ENCODE measurements around the gene DET1.
"Not testable (repeated sequence)": the region's sequence is repeated elsewhere in the genome, so short reads cannot be mapped to it uniquely, and the experiment has no call there.

The DET1 gene

DNA sequence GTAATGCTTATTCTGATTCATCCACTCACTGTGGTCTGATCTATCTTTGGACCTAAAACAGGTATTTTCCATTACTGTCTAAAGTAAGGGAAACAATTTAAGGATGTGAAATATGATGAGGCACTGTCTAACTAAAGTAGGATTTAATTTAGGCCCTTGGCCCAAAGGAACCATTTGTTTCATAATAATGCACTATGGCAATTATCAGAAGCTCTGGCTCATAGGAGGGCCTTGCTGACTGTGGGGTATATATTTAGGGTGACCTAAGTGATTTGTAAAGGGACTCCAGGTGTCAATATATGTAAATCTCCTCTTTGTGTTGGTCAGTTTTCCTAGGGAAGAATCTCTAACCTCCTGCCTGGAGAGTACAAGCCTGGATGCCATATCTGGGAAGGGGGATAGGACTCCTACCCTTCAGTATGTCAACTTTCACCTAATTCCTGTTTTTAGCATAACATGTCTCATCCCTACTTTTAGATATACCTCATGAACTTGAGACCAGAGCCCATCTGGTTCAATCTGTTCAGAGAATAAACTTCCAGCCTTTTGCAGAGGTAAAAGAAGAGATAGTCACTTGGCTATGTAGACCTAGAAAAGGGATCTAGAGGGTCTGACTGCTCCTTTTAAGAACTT lies 20.1 kb downstream of the DET1 start:
- peaks cover 19% of the 10 kb centered on the region for H3K36me3 ChIP-seq (ENCODE audit: control insufficient read depth, insufficient read depth, low read length)
- H3K4me1 ChIP-seq (ENCODE audit: control insufficient read depth, insufficient read depth, low read length): no peaks in the 10 kb centered on the region
- no peak overlapping the region for H3K4me3 ChIP-seq (ENCODE audit: insufficient read depth, low read depth, low read length)
- H3K9me3 ChIP-seq (ENCODE audit: control insufficient read depth, low read length): no peaks in the 10 kb centered on the region
- H3K27me3 ChIP-seq (ENCODE audit: control insufficient read depth, insufficient read depth, low read length, poor library complexity, severe bottlenecking): no peaks in the 10 kb centered on the region
- no peak overlapping the region for H3K27ac ChIP-seq (ENCODE audit: insufficient read depth, low read depth, low read length, poor library complexity, severe bottlenecking)

DNA sequence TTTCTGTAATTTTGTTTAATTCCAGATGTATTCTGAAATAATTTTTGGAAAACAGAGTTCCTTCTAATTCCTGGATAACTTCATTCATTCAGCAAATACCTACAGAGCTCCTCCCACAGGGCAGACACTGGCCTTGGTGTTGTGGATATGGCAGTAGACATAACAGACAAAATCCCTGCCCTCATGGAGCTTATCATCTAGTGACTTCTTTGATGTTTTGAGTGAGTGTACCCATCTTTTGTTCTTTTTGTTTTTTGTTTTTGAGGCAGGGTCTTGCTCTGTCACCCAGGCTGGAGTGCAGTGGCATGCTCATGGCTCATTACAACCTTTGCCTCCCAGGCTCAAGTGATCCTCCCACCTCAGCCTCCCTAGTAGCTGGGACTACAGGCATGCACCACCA lies 21.1 kb downstream of the DET1 start:
- peaks cover 12% of the 10 kb centered on the region for H3K36me3 ChIP-seq (ENCODE audit: control insufficient read depth, insufficient read depth, low read length)
- no peak overlapping the region for H3K4me3 ChIP-seq (ENCODE audit: insufficient read depth, low read depth, low read length)
- no peaks in the 10 kb centered on the region for H3K4me1 ChIP-seq (ENCODE audit: control insufficient read depth, insufficient read depth, low read length)
- no peaks in the 10 kb centered on the region for H3K9me3 ChIP-seq (ENCODE audit: control insufficient read depth, low read length)
- H3K27ac ChIP-seq (ENCODE audit: insufficient read depth, low read depth, low read length, poor library complexity, severe bottlenecking): no peak overlapping the region
- no peaks in the 10 kb centered on the region for H3K27me3 ChIP-seq (ENCODE audit: control insufficient read depth, insufficient read depth, low read length, poor library complexity, severe bottlenecking)

DNA sequence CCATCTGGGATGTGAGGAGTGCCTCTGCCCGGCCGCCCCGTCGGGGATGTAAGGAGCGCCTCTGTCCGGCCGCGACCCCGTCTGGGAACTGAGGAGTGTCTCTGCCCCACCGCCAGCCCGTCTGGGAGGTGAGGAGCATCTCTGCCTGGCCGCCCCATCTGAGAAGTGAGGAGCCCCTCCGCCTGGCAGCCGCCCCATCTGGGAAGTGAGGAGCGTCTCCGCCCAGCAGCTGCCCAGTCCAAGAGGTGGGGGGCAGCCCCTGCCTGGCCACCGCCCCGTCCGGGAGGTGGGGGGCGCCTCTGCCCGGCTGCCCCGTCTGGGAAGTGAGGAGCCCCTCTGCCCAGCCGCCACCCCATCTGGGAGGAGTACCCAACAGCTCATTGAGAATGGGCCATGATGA lies 22.4 kb downstream of the DET1 start:
- not testable (repeated sequence) for H3K36me3 ChIP-seq (ENCODE audit: control insufficient read depth, insufficient read depth, low read length); H3K9me3 ChIP-seq (ENCODE audit: control insufficient read depth, low read length); H3K27ac ChIP-seq (ENCODE audit: insufficient read depth, low read depth, low read length, poor library complexity, severe bottlenecking); H3K4me3 ChIP-seq (ENCODE audit: insufficient read depth, low read depth, low read length); H3K27me3 ChIP-seq (ENCODE audit: control insufficient read depth, insufficient read depth, low read length, poor library complexity, severe bottlenecking); H3K4me1 ChIP-seq (ENCODE audit: control insufficient read depth, insufficient read depth, low read length)
- 95 to 96% methylated on average over 23 of the region's 23 CpGs for WGBS, 2 experiments

DNA sequence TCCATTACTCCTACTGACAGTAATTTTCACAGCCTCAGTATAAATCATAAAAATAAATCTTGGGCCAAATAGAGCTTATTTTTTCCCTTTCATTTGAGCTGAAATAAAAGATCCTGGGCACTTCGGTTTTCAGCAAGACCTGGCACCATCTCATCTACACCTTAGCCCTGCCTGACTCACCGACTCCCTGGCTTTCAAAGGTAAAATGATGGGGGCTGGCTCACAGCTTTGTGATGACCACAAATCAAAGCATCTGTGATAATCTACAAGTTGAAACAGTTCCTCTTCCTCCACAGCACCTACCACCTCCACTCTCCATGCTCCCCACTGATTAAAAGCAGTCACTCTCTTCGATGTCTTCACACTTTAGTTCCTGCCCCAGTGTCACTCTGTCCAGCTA lies 27.6 kb downstream of the DET1 start:
- H3K4me1 ChIP-seq (ENCODE audit: control insufficient read depth, insufficient read depth, low read length): no peaks in the 10 kb centered on the region
- H3K9me3 ChIP-seq (ENCODE audit: control insufficient read depth, low read length): no peaks in the 10 kb centered on the region
- no peak overlapping the region for H3K4me3 ChIP-seq (ENCODE audit: insufficient read depth, low read depth, low read length)
- no peaks in the 10 kb centered on the region for H3K36me3 ChIP-seq (ENCODE audit: control insufficient read depth, insufficient read depth, low read length)
- 92 to 97% methylated on average over 3 of the region's 3 CpGs for WGBS, 2 experiments
- H3K27ac ChIP-seq (ENCODE audit: insufficient read depth, low read depth, low read length, poor library complexity, severe bottlenecking): no peak overlapping the region
- H3K27me3 ChIP-seq (ENCODE audit: control insufficient read depth, insufficient read depth, low read length, poor library complexity, severe bottlenecking): no peaks in the 10 kb centered on the region

DNA sequence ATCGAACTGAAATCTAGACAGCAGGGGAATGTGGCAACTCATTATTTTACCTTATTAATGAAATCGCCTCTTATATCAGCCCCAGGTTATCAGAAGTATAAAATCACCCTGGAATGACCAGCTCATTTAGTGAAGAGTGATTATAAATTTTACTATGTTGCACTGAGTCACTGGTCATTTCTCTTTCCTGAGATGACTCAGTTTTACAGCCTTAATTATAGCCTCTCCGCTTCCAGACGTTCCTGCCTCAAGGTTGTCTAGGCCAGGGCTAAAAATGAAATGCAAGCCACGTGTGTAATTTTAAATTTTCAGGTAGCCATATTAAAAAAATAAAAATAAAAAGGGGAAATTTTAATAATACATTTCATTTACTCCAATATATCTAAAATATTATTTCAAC lies 33.3 kb downstream of the DET1 start:
- Histone ChIP-seq H3K4me3 (ENCODE audit: insufficient read depth, low read depth, low read length) (no peak overlapping the region), H3K9me3 (ENCODE audit: control insufficient read depth, low read length) (no peaks in the 10 kb centered on the region), H3K27me3 (ENCODE audit: control insufficient read depth, insufficient read depth, low read length, poor library complexity, severe bottlenecking) (no peaks in the 10 kb centered on the region), H3K36me3 (ENCODE audit: control insufficient read depth, insufficient read depth, low read length) (peaks cover 4% of the 10 kb centered on the region), H3K27ac (ENCODE audit: insufficient read depth, low read depth, low read length, poor library complexity, severe bottlenecking) (no peak overlapping the region), H3K4me1 (ENCODE audit: control insufficient read depth, insufficient read depth, low read length) (no peaks in the 10 kb centered on the region)
- WGBS, 2 experiments: 92 to 96% methylated on average over 4 of the region's 5 CpGs

DNA sequence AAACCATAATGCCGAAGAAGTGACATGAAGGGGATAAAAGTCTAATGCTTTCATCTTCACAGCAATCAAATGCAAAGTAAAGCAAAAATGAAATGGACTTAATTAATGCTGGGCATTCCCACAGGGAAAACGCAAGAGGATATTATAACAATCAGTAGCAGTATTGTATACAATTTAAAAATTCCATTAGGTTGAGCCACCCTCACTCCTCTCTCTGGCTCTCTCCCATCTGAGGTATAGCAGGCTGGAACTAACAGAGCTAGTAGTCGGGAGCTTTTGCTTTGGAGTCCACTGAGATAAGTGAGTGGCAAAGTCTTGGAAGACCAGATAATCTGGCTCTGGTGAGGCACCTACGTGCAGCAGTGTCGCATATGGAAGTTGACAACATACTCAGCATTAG lies 33.9 kb downstream of the DET1 start:
- H3K9me3 ChIP-seq (ENCODE audit: control insufficient read depth, low read length): no peaks in the 10 kb centered on the region
- peaks cover 4% of the 10 kb centered on the region for H3K36me3 ChIP-seq (ENCODE audit: control insufficient read depth, insufficient read depth, low read length)
- WGBS, 2 experiments: 96 to 97% methylated on average over 4 to 5 of the region's 5 CpGs
- no peak overlapping the region for H3K4me3 ChIP-seq (ENCODE audit: insufficient read depth, low read depth, low read length)
- no peaks in the 10 kb centered on the region for H3K4me1 ChIP-seq (ENCODE audit: control insufficient read depth, insufficient read depth, low read length)
- H3K27ac ChIP-seq (ENCODE audit: insufficient read depth, low read depth, low read length, poor library complexity, severe bottlenecking): no peak overlapping the region
- H3K27me3 ChIP-seq (ENCODE audit: control insufficient read depth, insufficient read depth, low read length, poor library complexity, severe bottlenecking): no peaks in the 10 kb centered on the region

DNA sequence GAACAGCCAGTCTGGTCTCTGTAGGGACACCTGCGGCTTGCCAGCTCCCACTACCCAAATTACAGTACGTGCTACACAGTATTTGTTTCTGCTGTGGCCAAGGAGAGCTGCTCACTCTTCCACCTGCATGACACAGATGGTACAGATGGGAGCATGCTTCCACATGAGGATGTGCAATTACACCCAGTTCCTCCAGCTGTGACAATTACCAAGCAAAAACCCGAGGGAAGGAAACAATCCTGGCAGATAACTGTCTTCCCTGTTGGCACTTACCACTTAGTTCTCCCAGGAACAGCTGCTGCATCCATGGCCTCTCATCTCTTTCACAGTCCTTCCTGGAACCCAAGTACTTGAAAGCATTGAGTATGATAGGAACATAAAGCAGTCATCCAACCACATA lies 34.4 kb downstream of the DET1 start:
- Histone ChIP-seq H3K36me3 (ENCODE audit: control insufficient read depth, insufficient read depth, low read length) (peaks cover 4% of the 10 kb centered on the region), H3K9me3 (ENCODE audit: control insufficient read depth, low read length) (no peaks in the 10 kb centered on the region), H3K4me1 (ENCODE audit: control insufficient read depth, insufficient read depth, low read length) (no peaks in the 10 kb centered on the region), H3K27ac (ENCODE audit: insufficient read depth, low read depth, low read length, poor library complexity, severe bottlenecking) (no peak overlapping the region), H3K27me3 (ENCODE audit: control insufficient read depth, insufficient read depth, low read length, poor library complexity, severe bottlenecking) (no peaks in the 10 kb centered on the region), H3K4me3 (ENCODE audit: insufficient read depth, low read depth, low read length) (no peak overlapping the region)
- 93 to 96% methylated on average over 3 of the region's 3 CpGs for WGBS, 2 experiments

DNA sequence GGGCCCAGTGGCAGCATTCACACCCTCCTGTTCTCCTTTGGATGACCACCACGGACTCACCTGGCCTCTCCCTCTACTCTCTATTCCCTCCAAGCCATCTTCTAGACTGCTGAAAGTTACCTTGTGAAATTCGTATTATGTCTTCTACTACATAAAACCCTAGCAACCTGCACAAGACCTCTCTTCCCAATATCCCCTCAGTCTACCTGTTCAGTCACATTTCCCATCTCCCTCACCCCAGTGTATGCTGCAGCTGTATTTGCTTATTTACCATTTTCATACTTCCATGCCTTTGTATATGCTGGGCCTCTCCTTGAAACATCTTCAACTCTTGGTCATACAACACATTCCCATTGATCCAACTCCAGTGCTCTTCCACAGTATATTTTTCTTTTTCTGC lies 35.3 kb downstream of the DET1 start:
- peaks cover 4% of the 10 kb centered on the region for H3K36me3 ChIP-seq (ENCODE audit: control insufficient read depth, insufficient read depth, low read length)

DNA sequence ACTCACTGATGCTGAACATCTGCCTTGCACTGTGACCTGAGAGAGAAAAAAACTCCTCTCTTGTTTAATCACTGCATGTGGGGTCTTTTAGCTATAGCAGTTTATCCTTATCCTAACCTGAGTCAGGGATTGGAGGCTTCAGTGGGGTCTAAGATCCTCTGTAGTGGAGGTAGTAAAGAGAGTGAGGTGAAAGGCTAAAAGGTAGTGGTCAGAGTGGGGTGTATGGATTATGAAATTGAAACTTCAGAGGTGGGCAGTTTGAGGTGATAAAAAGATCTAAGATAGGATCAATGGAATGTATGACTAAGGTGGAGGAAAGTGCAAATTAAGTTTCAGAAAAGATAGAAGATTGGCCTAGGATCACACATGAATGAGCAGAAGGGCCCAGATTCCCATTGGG lies 36.5 kb downstream of the DET1 start:
- H3K27me3 ChIP-seq (ENCODE audit: control insufficient read depth, insufficient read depth, low read length, poor library complexity, severe bottlenecking): no peaks in the 10 kb centered on the region
- H3K4me1 ChIP-seq (ENCODE audit: control insufficient read depth, insufficient read depth, low read length): no peaks in the 10 kb centered on the region
- H3K9me3 ChIP-seq (ENCODE audit: control insufficient read depth, low read length): no peaks in the 10 kb centered on the region
- no peak overlapping the region for H3K27ac ChIP-seq (ENCODE audit: insufficient read depth, low read depth, low read length, poor library complexity, severe bottlenecking)
- H3K36me3 ChIP-seq (ENCODE audit: control insufficient read depth, insufficient read depth, low read length): peaks cover 4% of the 10 kb centered on the region
- H3K4me3 ChIP-seq (ENCODE audit: insufficient read depth, low read depth, low read length): no peak overlapping the region

More for the DNA sequence above, 35.3 kb downstream of the DET1 start:
- Histone ChIP-seq H3K27ac (ENCODE audit: insufficient read depth, low read depth, low read length, poor library complexity, severe bottlenecking) (no peak overlapping the region), H3K4me1 (ENCODE audit: control insufficient read depth, insufficient read depth, low read length) (no peaks in the 10 kb centered on the region), H3K9me3 (ENCODE audit: control insufficient read depth, low read length) (no peaks in the 10 kb centered on the region), H3K27me3 (ENCODE audit: control insufficient read depth, insufficient read depth, low read length, poor library complexity, severe bottlenecking) (no peaks in the 10 kb centered on the region), H3K4me3 (ENCODE audit: insufficient read depth, low read depth, low read length) (no peak overlapping the region)
- WGBS, 2 experiments: 93 to 94% methylated on average over 2 of the region's 2 CpGs

DNA sequence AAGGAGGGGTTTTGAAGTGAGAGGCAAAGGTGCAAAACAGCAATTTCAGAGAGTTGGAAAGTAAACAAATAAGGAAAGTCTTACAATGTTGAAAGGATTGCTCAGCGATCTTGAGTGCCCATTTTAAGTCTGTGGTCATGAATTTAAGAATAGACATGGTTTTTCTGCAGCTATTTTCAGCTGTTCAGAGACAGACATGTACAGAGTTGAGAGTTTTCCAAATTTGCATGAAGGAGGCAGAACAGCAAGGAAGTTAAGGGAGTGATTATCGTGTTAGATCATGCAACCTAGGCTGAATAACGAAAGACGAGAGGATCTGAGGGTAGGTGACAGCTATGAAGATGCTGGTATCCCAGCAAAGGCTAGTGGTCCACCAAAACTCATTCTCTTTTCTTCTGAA lies 37.2 kb downstream of the DET1 start:
- Histone ChIP-seq H3K9me3 (ENCODE audit: control insufficient read depth, low read length) (no peaks in the 10 kb centered on the region), H3K27me3 (ENCODE audit: control insufficient read depth, insufficient read depth, low read length, poor library complexity, severe bottlenecking) (no peaks in the 10 kb centered on the region), H3K36me3 (ENCODE audit: control insufficient read depth, insufficient read depth, low read length) (peaks cover 4% of the 10 kb centered on the region), H3K27ac (ENCODE audit: insufficient read depth, low read depth, low read length, poor library complexity, severe bottlenecking) (no peak overlapping the region), H3K4me3 (ENCODE audit: insufficient read depth, low read depth, low read length) (no peak overlapping the region), H3K4me1 (ENCODE audit: control insufficient read depth, insufficient read depth, low read length) (no peaks in the 10 kb centered on the region)
- WGBS, 2 experiments: 95 to 97% methylated on average over 4 of the region's 4 CpGs

DNA sequence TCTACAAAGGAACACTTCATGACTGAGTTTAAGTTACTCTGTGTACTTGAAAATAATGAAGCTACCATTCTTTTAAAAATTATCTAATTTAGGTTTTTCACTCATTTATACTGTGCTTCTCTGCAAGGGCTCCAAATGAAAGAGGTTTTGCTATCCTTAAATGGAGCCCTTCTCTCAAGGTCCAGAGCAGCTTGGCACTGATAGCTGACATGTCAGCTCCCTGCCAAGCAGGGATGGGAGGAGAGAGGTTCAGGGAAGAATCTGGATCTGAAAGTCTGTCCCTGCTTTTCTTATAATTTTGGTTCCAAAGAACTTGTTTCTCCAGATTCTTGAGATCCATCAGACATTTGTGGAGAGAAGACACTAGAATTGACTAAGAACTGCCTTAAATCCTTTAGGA lies 39.9 kb downstream of the DET1 start:
- Histone ChIP-seq H3K27ac (ENCODE audit: insufficient read depth, low read depth, low read length, poor library complexity, severe bottlenecking) (no peak overlapping the region), H3K36me3 (ENCODE audit: control insufficient read depth, insufficient read depth, low read length) (peaks cover 4% of the 10 kb centered on the region), H3K4me1 (ENCODE audit: control insufficient read depth, insufficient read depth, low read length) (peaks cover 5% of the 10 kb centered on the region), H3K4me3 (ENCODE audit: insufficient read depth, low read depth, low read length) (no peak overlapping the region), H3K9me3 (ENCODE audit: control insufficient read depth, low read length) (no peaks in the 10 kb centered on the region), H3K27me3 (ENCODE audit: control insufficient read depth, insufficient read depth, low read length, poor library complexity, severe bottlenecking) (no peaks in the 10 kb centered on the region)
